Activated CD4-positive, alpha-beta memory T cell treated with anti-CD3 and anti-CD28 coated beads for 36 hours (primary cell): ENCODE data around the gene AP2B1. TPM values are rescaled to one million over a fixed set of nuclear protein-coding genes. Genes with fewer than 3 reads are reported as not detected.

Experiments
- CTCF ChIA-PET: fragments of 350-600 bp; sonication (Branson Sonifier 250); formaldehyde crosslinking; loops from one replicate; lab custom pipeline; 2021; ENCODE audit warnings: antibody characterized with exemption, inconsistent platforms; lab: Charles Lee
- POLR2A ChIA-PET: fragments of 350-600 bp; sonication (Branson Sonifier 250); formaldehyde crosslinking; loops from one replicate; lab custom pipeline; 2021; ENCODE audit warnings: antibody characterized with exemption; lab: Charles Lee
- DNase-seq: peaks from one replicate; pipeline ENCODE4 v3.0.0-alpha.2; 2020
- H3K27ac Mint-ChIP-seq: one replicate; pipeline ENCODE4 v1.8.0; 2021; ENCODE audit warnings: mixed read lengths
- H3K27me3 Mint-ChIP-seq: one replicate; pipeline ENCODE4 v1.8.0; 2021; ENCODE audit warnings: mixed read lengths
- H3K36me3 Mint-ChIP-seq: one replicate; pipeline ENCODE4 v1.8.0; 2021; ENCODE audit warnings: mixed read lengths
- H3K4me1 Mint-ChIP-seq: one replicate; pipeline ENCODE4 v1.8.0; 2021; ENCODE audit warnings: low read depth, mixed read lengths
- H3K4me3 Mint-ChIP-seq: one replicate; pipeline ENCODE4 v1.8.0; 2021; ENCODE audit warnings: mild to moderate bottlenecking, mixed read lengths
- H3K9me3 Mint-ChIP-seq: one replicate; pipeline ENCODE4 v1.8.0; 2021; ENCODE audit warnings: mixed read lengths
- intact Hi-C: fragments of 100-400 bp; cut with micrococcal nuclease; formaldehyde crosslinking; loops from one replicate; pipeline ENCODE4 v1.15.1; 2023
- total RNA-seq, 2 experiments: library from RNA; stranded (reverse); gene quantifications; one replicate each; pipeline ENCODE4 v1.2.3, GENCODE V29; 2021

Gene AP2B1
- total RNA-seq, 2 experiments from 2014 or later = 187 to 192 TPM

DNA sequence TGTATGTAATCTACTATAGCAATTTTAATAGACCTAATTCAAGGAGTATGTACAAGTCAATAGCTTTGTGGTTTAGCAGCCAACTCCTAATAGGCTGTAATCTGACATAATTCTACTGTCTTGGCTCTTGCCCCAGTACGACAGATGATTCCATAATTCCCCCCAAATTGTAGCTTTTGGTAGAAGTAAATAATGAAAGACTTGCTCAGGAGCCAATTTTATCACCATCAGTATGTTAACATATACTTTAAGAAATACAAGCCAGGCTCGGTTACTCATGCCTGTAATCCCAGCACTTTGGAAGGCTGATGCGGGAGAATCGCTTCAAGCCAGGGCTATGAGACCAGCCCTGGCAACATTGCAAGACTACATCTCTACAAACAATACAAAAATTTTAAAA lies 53.9 kb downstream of the AP2B1 start:
- intact Hi-C loops = no loop called here
- CTCF ChIA-PET = interaction anchor here (1.1 kb wide), 1 partner anchor 123 kb away, joined by 3 read pairs; no protein-coding TSS in a partner anchor
- H3K9me3 Mint-ChIP-seq = no peaks in the 10 kb centered on the region
- no peaks in the 10 kb centered on the region for H3K27me3 Mint-ChIP-seq
- H3K27ac Mint-ChIP-seq = no peak overlapping the region
- H3K4me3 Mint-ChIP-seq = no peak overlapping the region
- no peak for DNase-seq
- H3K36me3 Mint-ChIP-seq = peaks cover 42% of the 10 kb centered on the region
- H3K4me1 Mint-ChIP-seq = no peaks in the 10 kb centered on the region
- POLR2A ChIA-PET = no interaction called here

DNA sequence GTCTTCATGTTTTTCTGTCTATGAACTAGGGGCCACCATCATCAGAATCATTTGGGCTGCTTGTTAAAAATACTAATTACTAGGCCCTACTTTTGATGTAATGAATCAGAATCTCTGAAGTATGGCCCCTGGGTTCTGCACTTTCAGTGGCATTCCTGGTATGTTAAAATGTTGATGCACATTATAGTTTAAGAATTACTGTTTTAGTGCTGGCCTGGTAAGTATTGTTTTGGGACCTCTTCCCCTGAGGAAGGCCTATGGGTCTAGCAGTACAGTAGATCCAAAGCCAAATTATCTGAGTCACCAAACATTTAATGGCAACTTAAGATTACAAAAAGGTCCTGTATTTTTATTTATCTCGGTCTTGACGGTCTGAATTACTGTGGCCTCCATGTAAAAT lies 58.8 kb downstream of the AP2B1 start:
- ChIA-PET CTCF (no interaction called here), POLR2A (no interaction called here)
- no peaks in the 10 kb centered on the region for H3K4me1 Mint-ChIP-seq
- H3K36me3 Mint-ChIP-seq = peaks cover 32% of the 10 kb centered on the region
- no peak overlapping the region for H3K27ac Mint-ChIP-seq
- intact Hi-C loops = no loop called here
- H3K4me3 Mint-ChIP-seq = no peak overlapping the region
- no peak for DNase-seq
- no peaks in the 10 kb centered on the region for H3K9me3 Mint-ChIP-seq
- H3K27me3 Mint-ChIP-seq = no peaks in the 10 kb centered on the region

DNA sequence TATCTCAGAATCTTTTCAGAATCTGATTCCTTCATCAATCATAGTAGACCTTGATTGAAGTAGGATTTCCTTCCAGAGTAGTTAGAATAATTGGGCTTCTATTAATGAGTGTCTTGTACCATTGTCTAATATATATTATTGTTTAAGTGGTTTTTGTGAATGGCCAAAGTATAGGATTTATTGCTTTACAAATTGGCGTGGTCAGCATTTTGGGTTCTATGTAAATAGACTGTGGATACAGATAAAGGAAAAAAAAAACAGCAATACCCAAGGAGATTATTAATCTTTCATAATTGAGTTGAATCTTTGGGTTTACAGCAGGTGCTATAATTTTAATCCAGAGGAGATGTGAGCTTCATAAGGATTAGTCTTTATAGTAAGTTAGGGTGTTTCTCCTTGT lies 64.3 kb downstream of the AP2B1 start:
- CTCF ChIA-PET = no interaction called here
- no peaks in the 10 kb centered on the region for H3K9me3 Mint-ChIP-seq
- intact Hi-C loops = no loop called here

DNA sequence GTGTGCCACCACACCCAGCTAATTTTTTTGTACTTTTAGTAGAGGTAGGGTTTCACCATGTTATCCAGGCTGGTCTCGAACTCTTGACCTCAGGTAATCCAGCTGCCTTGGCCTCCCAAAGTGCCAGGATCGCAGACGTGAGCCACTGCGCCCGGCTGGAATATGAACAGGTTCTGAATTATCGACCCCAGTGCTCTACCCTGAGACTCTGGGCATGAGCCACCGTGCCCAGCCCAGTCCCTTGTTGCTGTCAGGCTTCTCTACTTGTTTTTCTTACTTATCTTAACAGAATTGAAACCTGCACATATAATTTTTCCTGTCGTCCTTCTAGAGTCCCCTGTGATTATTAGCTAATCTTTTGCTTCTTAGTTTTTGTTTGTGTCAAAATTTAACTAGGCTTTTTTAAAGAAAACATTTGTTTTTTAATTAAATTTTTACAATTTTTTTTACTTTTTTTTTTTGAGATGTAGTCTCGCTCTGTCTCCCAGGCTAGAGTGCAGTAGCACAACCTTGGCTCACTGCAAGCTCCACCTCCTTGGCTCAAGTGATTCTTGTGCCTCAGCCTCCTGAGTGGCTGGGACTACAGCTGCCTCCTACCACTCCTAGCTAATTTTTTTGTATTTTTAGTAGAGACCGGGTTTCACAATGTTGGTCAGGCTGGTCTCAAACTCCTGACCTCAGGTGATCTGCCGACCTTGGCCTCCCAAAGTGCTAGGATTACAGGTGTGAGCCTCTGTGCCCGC lies 66.7 kb downstream of the AP2B1 start:
- DNase-seq = no peak
- H3K27ac Mint-ChIP-seq = no peak overlapping the region
- ChIA-PET POLR2A (interaction anchor here (1.4 kb wide), 1 partner anchor 12 kb away, joined by 3 read pairs; no protein-coding TSS in a partner anchor), CTCF (interaction anchor here (0.7 to 1.1 kb wide), 3 partner anchors 73 to 340 kb away, joined by 3 to 4 read pairs (median 3); no protein-coding TSS in a partner anchor)
- peaks cover 2% of the 10 kb centered on the region for H3K4me1 Mint-ChIP-seq
- no peak overlapping the region for H3K4me3 Mint-ChIP-seq
- no peaks in the 10 kb centered on the region for H3K27me3 Mint-ChIP-seq
- peaks cover 30% of the 10 kb centered on the region for H3K36me3 Mint-ChIP-seq
- intact Hi-C loops = no loop called here
- no peaks in the 10 kb centered on the region for H3K9me3 Mint-ChIP-seq

More for the DNA sequence above, 64.3 kb downstream of the AP2B1 start:
- POLR2A ChIA-PET = no interaction called here
- H3K27ac Mint-ChIP-seq = no peak overlapping the region
- peaks cover 2% of the 10 kb centered on the region for H3K4me1 Mint-ChIP-seq
- H3K4me3 Mint-ChIP-seq = no peak overlapping the region
- no peaks in the 10 kb centered on the region for H3K27me3 Mint-ChIP-seq
- H3K36me3 Mint-ChIP-seq = peaks cover 31% of the 10 kb centered on the region
- no peak for DNase-seq

DNA sequence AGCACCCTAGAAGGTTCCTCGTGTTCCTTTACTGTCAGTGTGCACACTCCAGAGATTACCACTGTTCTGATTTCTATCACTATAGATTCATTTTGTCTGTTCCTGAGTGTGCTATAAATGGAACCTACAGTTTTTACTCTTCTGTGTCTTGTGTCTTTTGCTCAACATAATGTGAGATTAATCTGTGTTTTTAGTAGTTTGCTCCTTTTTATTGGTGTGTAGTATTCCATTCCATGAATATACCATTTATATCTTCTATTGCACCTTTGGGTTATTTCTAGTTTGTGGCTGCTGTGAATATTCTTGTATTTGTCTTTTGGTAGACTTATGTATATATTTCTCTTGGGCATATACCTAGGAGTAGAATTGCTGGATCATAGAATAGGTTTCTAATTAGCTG lies 68.2 kb downstream of the AP2B1 start:
- POLR2A ChIA-PET = no interaction called here
- intact Hi-C loops = no loop called here
- CTCF ChIA-PET = no interaction called here
- no peak for DNase-seq
- Mint-ChIP-seq H3K27me3 (no peaks in the 10 kb centered on the region), H3K9me3 (no peaks in the 10 kb centered on the region), H3K27ac (no peak overlapping the region), H3K4me3 (no peak overlapping the region), H3K4me1 (peaks cover 2% of the 10 kb centered on the region), H3K36me3 (peaks cover 39% of the 10 kb centered on the region)

DNA sequence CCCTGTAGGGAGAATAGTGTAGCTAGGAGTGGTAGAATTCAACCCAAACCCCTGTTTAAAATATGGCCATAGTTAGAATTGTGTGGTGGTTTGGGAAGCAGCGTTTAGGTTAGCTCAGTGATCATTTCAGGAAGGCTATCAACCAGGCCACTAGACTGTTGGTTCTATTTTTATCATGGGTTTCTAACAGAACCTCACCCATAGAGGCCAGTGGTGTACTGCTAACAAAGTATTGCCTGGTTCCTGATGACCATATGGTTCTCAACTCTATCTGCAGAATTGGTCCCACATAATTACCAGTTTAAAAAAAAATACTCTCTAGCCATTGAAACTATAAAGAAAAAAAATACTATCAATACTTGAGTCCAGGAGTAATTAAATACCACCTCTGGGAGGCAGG lies 73.8 kb downstream of the AP2B1 start:
- intact Hi-C loops = no loop called here
- POLR2A ChIA-PET = interaction anchor here (0.5 kb wide), 1 partner anchor 1680 kb away, joined by 5 read pairs; no protein-coding TSS in a partner anchor
- Mint-ChIP-seq H3K27me3 (no peaks in the 10 kb centered on the region), H3K4me3 (no peak overlapping the region), H3K27ac (no peak overlapping the region), H3K9me3 (no peaks in the 10 kb centered on the region), H3K36me3 (peaks cover 24% of the 10 kb centered on the region), H3K4me1 (no peaks in the 10 kb centered on the region)
- no peak for DNase-seq
- CTCF ChIA-PET = no interaction called here

DNA sequence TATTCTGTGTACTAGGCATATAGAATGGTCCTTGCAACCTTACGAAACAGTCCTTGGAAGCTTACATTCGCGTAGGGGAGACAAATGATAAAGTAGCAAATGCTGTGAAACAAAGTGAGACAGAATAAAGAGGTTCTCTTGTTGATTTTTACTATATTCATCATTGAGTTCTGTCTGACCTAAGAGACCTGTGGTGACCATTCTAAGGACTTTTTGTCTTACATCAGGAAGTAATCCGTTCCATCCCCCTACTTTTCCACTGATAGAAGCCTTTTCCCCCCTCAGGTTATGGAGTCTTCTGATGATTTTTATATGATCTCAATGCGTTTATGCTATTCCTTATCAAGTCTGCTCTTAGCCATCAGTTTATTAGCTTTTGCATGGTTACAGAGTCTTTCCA lies 77.6 kb downstream of the AP2B1 start:
- Mint-ChIP-seq H3K4me3 (no peak overlapping the region), H3K9me3 (no peaks in the 10 kb centered on the region), H3K4me1 (no peaks in the 10 kb centered on the region), H3K27me3 (no peaks in the 10 kb centered on the region), H3K27ac (no peak overlapping the region), H3K36me3 (peaks cover 17% of the 10 kb centered on the region)
- intact Hi-C loops = no loop called here
- POLR2A ChIA-PET = interaction anchor here (0.6 to 1.3 kb wide), 2 partner anchors 28 to 145 kb away, joined by 3 to 4 read pairs; no protein-coding TSS in a partner anchor
- CTCF ChIA-PET = no interaction called here
- DNase-seq = no peak

DNA sequence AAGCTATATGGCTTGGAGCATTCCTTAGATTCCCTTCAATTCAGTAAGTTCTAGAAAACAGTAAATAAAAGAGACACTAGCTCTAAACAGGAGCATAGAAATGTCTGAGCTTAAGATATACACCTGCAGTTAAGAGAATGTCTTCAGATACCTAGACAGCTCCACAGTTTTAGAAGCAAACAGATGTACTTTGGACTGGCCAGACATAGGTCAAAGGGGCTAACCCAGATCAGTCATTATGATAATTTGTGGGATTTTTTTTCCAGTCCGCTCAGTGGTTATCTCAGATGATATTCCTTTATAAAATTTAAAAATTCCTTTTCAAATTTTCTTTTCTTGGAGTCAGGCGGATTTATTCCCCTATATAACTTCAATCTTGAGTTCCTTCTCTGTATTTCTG lies 78.5 kb downstream of the AP2B1 start:
- ChIA-PET CTCF (no interaction called here), POLR2A (interaction anchor here (1.1 kb wide), 1 partner anchor 12 kb away, joined by 3 read pairs; no protein-coding TSS in a partner anchor)
- Mint-ChIP-seq H3K9me3 (no peaks in the 10 kb centered on the region), H3K27ac (no peak overlapping the region), H3K4me1 (no peaks in the 10 kb centered on the region), H3K4me3 (no peak overlapping the region), H3K36me3 (peaks cover 14% of the 10 kb centered on the region), H3K27me3 (no peaks in the 10 kb centered on the region)
- intact Hi-C loops = no loop called here
- DNase-seq = no peak

DNA sequence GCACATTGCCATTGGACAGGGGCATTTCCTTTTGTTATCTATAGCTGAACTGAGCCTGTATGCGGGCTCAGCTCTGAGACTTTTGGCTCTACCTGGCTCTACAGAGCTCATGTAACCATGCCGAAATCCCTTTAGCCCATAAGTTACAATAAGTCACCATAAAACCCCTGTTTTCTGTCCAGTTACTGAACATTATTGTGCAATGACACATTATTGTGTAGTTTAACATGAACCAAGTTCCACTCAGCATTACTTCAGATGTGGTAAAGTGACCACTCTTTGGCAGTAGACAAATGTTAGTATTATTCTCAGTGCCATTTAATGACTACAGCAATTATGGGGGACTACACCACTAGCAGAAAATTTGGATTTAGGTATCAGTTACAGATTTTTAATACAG lies 78.9 kb downstream of the AP2B1 start:
- Mint-ChIP-seq H3K36me3 (peaks cover 15% of the 10 kb centered on the region), H3K4me3 (no peak overlapping the region), H3K27ac (no peak overlapping the region), H3K4me1 (no peaks in the 10 kb centered on the region), H3K9me3 (no peaks in the 10 kb centered on the region), H3K27me3 (no peaks in the 10 kb centered on the region)
- intact Hi-C loops = no loop called here
- CTCF ChIA-PET = no interaction called here
- no peak for DNase-seq
- POLR2A ChIA-PET = interaction anchor here (1.1 kb wide), 1 partner anchor 13 kb away, joined by 3 read pairs; no protein-coding TSS in a partner anchor

DNA sequence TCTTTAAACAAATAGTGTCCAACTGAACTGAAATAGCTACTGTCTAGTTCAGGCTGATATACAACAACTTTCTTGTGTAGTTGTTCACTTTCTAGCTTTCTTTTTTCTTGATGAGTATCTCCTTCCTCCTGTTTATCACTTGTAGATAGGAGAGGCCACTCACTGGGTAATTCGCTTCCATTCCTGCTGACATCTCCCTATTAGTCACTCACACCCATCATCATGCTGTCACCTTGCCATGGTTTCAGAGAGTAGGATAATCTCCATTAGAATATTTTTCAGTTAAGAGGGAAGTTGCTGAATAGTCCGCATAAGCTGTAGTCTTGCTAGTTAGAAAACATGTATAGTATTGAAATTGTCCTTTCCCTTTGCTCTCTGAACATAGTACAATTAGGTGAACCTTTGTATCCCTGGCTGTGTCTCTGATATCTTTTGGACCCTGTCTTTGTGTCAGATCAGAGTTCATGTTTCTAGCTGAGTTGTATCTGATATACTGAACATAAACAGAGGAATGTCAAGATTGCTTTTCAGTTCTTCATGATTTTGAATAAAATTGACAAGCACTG lies 79.9 kb downstream of the AP2B1 start:
- no peaks in the 10 kb centered on the region for H3K4me1 Mint-ChIP-seq
- H3K9me3 Mint-ChIP-seq = no peaks in the 10 kb centered on the region
- DNase-seq = no peak
- H3K27ac Mint-ChIP-seq = no peak overlapping the region
- ChIA-PET POLR2A (no interaction called here), CTCF (interaction anchor here (0.6 to 3.4 kb wide), 2 partner anchors 15 to 80 kb away, joined by 3 to 10 read pairs; no protein-coding TSS in a partner anchor)
- intact Hi-C loops = no loop called here
- H3K36me3 Mint-ChIP-seq = peaks cover 19% of the 10 kb centered on the region
- no peaks in the 10 kb centered on the region for H3K27me3 Mint-ChIP-seq
- no peak overlapping the region for H3K4me3 Mint-ChIP-seq

DNA sequence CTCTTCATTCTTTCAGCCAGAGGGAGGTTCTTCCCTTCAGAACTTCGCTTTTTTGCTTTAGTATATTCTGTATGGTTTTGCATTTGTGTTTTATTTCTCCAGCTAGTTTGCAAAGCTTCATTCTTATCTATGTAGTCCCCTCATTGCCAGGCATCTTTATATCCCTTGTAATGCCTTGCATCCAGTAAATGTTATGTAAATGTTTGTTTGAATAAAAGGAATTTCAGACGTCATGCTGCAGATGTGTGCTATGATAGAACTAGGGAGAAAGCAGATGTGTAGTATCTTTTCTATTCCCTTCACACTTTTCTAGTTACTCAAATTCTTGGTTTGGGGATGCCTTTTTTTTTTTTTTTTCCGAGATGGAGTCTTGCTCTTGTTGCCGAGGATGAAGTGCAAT lies 81.7 kb downstream of the AP2B1 start:
- DNase-seq = no peak
- H3K4me3 Mint-ChIP-seq = no peak overlapping the region
- intact Hi-C loops = no loop called here
- H3K36me3 Mint-ChIP-seq = peaks cover 23% of the 10 kb centered on the region
- ChIA-PET CTCF (interaction anchor here (3.4 kb wide), 1 partner anchor 79 kb away, joined by 10 read pairs; no protein-coding TSS in a partner anchor), POLR2A (no interaction called here)
- no peaks in the 10 kb centered on the region for H3K9me3 Mint-ChIP-seq
- H3K27ac Mint-ChIP-seq = no peak overlapping the region
- no peaks in the 10 kb centered on the region for H3K27me3 Mint-ChIP-seq
- H3K4me1 Mint-ChIP-seq = no peaks in the 10 kb centered on the region

DNA sequence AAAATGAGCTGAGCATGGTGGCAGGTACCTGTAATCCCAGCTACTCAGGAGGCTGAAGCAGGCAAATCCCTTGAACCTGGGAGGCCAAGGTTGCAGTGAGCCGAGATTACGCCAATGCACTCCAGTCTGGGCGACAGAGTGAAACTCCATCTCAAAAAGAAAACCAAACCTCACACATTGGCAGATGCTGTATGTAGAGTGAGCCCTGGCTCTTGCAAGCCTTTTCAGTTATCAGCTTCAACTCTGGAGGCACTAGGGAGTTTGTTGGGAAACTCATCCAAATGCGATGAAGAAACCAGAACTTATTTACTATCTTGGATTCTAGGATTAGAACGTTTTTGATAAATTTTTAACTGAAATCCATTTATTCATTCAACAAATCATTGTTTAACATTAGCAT lies 87.4 kb downstream of the AP2B1 start:
- Mint-ChIP-seq H3K4me1 (peaks cover 12% of the 10 kb centered on the region), H3K36me3 (peaks cover 33% of the 10 kb centered on the region), H3K27ac (no peak overlapping the region), H3K9me3 (no peaks in the 10 kb centered on the region), H3K4me3 (no peak overlapping the region), H3K27me3 (no peaks in the 10 kb centered on the region)
- ChIA-PET CTCF (no interaction called here), POLR2A (no interaction called here)
- intact Hi-C loops = no loop called here
- DNase-seq = no peak
